ENCODE results near the gene PNLDC1.

- TF ChIP-seq SP1 (IDR thresholded peaks at IDR 0.05) (no peak), ELF4 (IDR thresholded peaks at IDR 0.05) (no peak), CTBP1 (IDR thresholded peaks at IDR 0.05; ENCODE audit: borderline replicate concordance) (no peak), FOXK2 (IDR thresholded peaks at IDR 0.05) (no peak)
Measured at GRCh38 chr6:159801935-159802334, 1.9 kb downstream of the PNLDC1 start.
